ENCODE data around the gene TMEM92.
"Not testable (repeated sequence)": the region's sequence is repeated elsewhere in the genome, so short reads cannot be mapped to it uniquely, and the experiment has no call there.

TMEM92 gene

DNA sequence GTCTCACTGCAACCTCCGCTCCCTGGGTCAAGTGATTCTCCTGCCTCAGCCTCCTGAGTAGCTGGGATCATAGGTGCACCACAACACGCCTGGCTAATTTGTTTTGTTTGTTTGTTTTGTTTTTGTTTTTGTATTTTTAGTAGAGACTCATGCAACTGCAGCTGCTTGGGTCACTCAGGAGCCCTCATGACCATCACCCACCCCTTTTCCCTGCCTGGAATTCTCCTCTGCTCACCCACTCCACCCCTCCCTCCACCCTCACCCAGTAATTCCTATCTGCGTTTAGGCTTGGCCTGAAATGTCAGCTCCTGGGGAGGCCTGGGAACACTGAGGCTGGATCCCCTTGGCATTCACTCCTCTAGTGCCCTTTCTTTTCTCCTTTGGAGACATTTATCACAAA, 25.5 kb downstream of the TMEM92 start:
- no peak for DNase-seq (ENCODE audit: low read depth)
- TF ChIP-seq, protein P1, sequence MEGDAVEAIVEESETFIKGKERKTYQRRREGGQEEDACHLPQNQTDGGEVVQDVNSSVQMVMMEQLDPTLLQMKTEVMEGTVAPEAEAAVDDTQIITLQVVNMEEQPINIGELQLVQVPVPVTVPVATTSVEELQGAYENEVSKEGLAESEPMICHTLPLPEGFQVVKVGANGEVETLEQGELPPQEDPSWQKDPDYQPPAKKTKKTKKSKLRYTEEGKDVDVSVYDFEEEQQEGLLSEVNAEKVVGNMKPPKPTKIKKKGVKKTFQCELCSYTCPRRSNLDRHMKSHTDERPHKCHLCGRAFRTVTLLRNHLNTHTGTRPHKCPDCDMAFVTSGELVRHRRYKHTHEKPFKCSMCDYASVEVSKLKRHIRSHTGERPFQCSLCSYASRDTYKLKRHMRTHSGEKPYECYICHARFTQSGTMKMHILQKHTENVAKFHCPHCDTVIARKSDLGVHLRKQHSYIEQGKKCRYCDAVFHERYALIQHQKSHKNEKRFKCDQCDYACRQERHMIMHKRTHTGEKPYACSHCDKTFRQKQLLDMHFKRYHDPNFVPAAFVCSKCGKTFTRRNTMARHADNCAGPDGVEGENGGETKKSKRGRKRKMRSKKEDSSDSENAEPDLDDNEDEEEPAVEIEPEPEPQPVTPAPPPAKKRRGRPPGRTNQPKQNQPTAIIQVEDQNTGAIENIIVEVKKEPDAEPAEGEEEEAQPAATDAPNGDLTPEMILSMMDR (IDR thresholded peaks at IDR 0.05; ENCODE audit: low read depth, low read length, missing control alignments), result no peak
- H3K4me3 ChIP-seq (ENCODE audit: low read depth, low read length), result no peak overlapping the region

DNA sequence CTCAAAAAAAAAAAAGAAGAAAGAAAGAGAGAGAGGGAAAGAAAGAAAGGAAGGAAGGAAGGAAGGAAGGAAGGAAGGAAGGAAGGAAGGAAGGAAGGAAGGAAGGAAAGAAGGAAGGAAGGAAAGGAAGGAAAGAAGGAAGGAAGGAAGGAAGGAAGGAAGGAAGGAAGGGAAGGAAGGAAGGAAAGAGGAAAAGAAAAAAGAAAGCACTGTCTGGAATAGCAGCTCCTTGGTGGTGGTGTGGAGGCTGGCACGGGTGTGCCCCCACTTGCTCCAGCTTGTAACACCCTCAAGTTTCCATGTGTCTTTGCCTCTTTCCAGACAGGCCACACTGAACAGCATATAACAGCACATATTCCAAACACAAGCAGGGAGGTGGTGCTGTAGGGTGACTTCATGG, 26.6 kb downstream of the TMEM92 start:
- not testable (repeated sequence) for H3K4me3 ChIP-seq (ENCODE audit: low read depth, low read length)

DNA sequence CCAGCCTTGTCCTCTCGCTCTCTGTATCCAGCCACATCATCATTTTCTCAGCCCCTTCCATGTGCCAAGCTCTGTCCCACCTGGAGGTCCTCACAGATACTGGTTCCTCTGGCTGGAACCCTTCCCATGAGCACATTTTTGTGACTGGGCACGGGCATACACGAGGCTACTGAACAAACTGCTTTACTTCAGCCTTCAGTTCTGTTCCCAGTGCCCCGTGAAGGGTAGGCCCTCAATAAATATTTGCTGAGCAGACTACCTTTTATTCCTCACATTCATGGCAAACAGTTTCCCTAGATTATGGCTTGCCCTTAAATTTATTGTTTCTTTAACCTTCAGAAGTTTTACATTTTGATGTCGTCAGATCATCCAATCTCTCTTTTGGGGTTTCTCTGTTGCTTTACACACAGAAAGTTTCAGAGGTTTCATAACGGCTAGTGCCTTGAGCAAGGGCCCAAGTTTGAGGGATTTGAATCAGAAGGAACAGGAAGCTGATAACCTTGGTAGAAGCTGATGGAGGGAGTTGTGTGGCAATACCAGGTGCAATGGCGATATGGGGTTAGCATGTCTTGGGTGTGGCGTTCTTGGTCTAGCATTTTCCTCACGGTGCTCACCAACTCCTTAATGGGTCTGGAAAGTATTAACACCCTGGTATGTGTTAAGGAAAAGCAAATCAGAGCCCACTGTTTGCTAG, 27.8 kb downstream of the TMEM92 start:
- no peak for DNase-seq (ENCODE audit: low read depth)
- TF ChIP-seq, protein P1 (IDR thresholded peaks at IDR 0.05; ENCODE audit: low read depth, low read length, missing control alignments), result no peak
- H3K4me3 ChIP-seq (ENCODE audit: low read depth, low read length), result no peak overlapping the region

More for the DNA sequence above, 26.6 kb downstream of the TMEM92 start:
- DNase-seq (ENCODE audit: low read depth), result not testable (repeated sequence)

DNA sequence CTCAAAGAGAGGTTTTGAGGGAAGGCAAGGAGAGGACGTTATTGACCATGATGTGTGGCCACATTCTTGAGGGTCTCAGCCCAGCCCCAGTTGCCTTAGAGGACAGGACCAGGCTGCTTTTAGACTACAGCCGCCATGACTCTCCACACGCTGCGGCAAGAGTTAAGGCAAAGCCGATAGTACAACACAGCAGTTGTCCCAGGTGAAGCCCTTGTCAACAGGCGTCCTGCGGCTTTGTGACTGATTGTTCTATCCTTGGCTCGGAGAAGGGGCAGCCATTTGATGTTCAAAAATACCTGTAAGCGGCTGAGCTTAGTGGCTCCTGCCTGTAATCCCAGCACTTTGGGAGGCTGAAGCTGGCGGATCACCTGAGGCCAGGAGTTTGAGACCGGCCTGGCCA, 28.8 kb downstream of the TMEM92 start:
- DNase-seq (ENCODE audit: low read depth), result no peak
- no peak overlapping the region for H3K4me3 ChIP-seq (ENCODE audit: low read depth, low read length)
- TF ChIP-seq, protein P1 (IDR thresholded peaks at IDR 0.05; ENCODE audit: low read depth, low read length, missing control alignments), result no peak

DNA sequence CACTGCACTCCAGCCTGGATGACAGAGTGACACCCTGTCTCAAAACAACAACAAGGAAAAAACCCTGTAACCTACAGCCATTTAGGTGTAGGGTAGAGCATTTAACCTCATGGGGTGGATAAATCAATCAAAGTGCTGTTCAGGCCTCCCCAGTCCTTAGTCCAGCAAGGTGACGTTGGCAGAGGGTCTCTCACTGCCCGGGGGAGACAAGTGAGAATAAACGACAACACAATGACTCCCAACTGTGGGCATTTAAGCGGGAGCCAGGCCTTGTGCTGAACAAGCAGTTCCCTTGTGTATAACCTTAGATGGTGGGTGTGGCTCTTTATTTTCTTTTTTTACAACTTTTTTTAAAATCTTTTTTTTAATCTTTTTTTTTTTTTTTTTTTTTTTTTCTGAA, 29.3 kb downstream of the TMEM92 start:
- no peak overlapping the region for H3K4me3 ChIP-seq (ENCODE audit: low read depth, low read length)
- DNase-seq (ENCODE audit: low read depth), result no peak
- TF ChIP-seq, protein P1 (IDR thresholded peaks at IDR 0.05; ENCODE audit: low read depth, low read length, missing control alignments), result no peak

DNA sequence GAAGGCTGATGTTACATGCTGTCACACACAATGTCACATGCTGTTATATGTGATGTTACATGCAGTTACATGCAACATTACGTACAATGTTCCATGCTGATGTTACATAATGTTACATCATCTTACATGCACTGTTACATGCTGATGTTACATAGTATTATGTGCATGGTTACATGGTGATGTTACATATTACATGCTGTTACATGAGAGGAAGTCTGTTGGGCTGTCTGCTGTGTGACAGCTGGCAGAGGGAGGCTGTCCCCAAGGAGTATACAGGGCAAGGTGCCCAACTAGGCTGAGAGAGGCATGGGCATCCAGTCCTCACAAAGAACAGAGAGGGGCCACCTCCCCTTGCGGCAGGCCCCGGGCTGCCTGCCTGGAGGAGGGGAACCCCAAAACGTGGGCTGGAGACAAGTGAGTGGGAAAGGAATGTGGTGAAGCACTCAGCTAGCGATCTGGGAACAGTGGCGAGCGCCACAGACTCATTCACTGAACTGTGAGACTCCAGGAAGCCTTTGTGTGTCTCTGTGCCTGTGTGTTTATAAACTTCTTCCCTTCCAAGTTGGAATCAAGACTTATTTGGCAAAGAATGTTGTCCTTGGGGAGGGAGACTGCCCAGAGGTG, 30.6 kb downstream of the TMEM92 start:
- TF ChIP-seq, protein P1 (IDR thresholded peaks at IDR 0.05; ENCODE audit: low read depth, low read length, missing control alignments), result no peak
- no peak for DNase-seq (ENCODE audit: low read depth)
- H3K4me3 ChIP-seq (ENCODE audit: low read depth, low read length), result no peak overlapping the region

DNA sequence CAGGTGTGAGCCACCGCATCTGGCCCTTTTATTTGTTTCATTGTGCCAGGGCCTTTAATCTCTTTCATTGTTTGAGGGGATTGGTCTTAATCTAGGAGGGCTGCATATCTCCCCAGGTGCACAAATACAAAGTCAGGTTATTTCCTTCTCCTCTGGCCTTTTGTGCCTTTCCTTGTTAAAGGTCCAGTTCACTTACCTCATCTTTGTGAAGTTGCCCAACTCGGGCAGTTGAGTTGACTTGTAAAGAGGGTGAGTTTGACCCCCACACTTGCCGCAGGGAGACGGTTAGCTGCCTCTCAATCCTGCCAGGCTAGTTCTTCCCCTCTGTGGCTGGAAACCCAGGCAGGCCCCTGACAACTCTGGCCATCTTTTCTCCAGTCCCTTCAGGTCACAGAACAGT, 33.4 kb downstream of the TMEM92 start:
- TF ChIP-seq, protein P1 (IDR thresholded peaks at IDR 0.05; ENCODE audit: low read depth, low read length, missing control alignments), result no peak
- H3K4me3 ChIP-seq (ENCODE audit: low read depth, low read length), result no peak overlapping the region
- no peak for DNase-seq (ENCODE audit: low read depth)

Measured in GM12864 (cell line).